Effector memory CD8-positive, alpha-beta T cell (primary cell): Measurements from ENCODE around the gene GALNTL6.

Experiments used
- ATAC-seq: fragments of 150-1000 bp; cut with Tn5 transposase; replicated peaks from 2 replicates; pipeline ENCODE4 v1.10.0; 2021; ENCODE audit warnings: mild to moderate bottlenecking, moderate library complexity
- DNase-seq, 3 experiments: peaks; one replicate each; pipeline ENCODE4 v3.0.0; 2021
- H3K27ac Mint-ChIP-seq, 2 donors: one replicate each; pipeline ENCODE4 v1.8.0; 2022; ENCODE audit warnings: mild to moderate bottlenecking in 2 of 2, mixed read lengths in 2 of 2, moderate library complexity in 2 of 2
- H3K27me3 Mint-ChIP-seq, 2 donors: one replicate each; pipeline ENCODE4 v1.8.0; 2022; ENCODE audit warnings: mixed read lengths in 2 of 2
- H3K36me3 Mint-ChIP-seq: one replicate; pipeline ENCODE4 v1.8.0; 2022; ENCODE audit warnings: mild to moderate bottlenecking, moderate library complexity, mixed read lengths; ENCODE audit not compliant: insufficient read depth
- H3K4me1 Mint-ChIP-seq, 2 donors: one replicate each; pipeline ENCODE4 v1.8.0; 2022; ENCODE audit warnings: low read depth in 2 of 2, mixed read lengths in 2 of 2
- H3K4me3 Mint-ChIP-seq, 2 donors: one replicate each; pipeline ENCODE4 v1.8.0; 2022; ENCODE audit warnings: mild to moderate bottlenecking in 2 of 2, mixed read lengths in 2 of 2, moderate library complexity in 2 of 2
- H3K9me3 Mint-ChIP-seq, 2 donors: one replicate each; pipeline ENCODE4 v1.8.0; 2022; ENCODE audit warnings: mixed read lengths in 2 of 2

Gene GALNTL6

GRCh38 chr4:172995161-172995560, 1182.0 kb downstream of the GALNTL6 start:
- H3K36me3 Mint-ChIP-seq, result no peaks in the 10 kb centered on the region
- no peak for ATAC-seq
- H3K9me3 Mint-ChIP-seq, result no peaks in the 10 kb centered on the region
- DNase-seq, result no peak
- H3K27me3 Mint-ChIP-seq, result peaks cover 19 to 60% of the 10 kb centered on the region in 2 donors
- no peak overlapping the region for H3K4me3 Mint-ChIP-seq
- H3K4me1 Mint-ChIP-seq, result no peaks in the 10 kb centered on the region
- H3K27ac Mint-ChIP-seq, result no peak overlapping the region

DNA sequence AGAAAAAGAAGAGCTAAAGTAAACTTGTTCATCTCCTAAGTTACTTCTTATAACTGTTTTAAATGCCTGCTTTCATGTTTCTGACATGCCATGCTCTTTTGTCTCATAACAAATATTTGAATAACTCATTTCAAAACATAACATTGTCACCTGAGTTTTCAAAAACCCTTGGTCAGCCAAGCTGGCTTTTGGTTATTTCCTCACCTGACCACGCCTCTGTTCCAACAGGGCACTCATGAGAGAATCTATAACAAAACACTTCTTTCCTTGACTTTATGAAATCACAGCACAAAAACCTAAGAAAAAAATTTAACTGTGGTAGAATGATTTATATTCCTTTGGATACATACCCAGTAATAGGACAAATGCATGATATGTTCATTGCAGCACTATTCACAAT, 1182.5 kb downstream of the GALNTL6 start:
- Mint-ChIP-seq H3K36me3 (no peaks in the 10 kb centered on the region), H3K27ac (no peak overlapping the region), H3K4me3 (no peak overlapping the region), H3K4me1 (no peaks in the 10 kb centered on the region), H3K27me3 (peaks cover 19 to 60% of the 10 kb centered on the region in 2 donors), H3K9me3 (no peaks in the 10 kb centered on the region)
- DNase-seq (no peak), ATAC-seq (no peak)

GRCh38 chr4:172996571-172997216, 1183.5 kb downstream of the GALNTL6 start:
- no peak overlapping the region for H3K27ac Mint-ChIP-seq
- peaks cover 19 to 60% of the 10 kb centered on the region in 2 donors for H3K27me3 Mint-ChIP-seq
- H3K36me3 Mint-ChIP-seq, result no peaks in the 10 kb centered on the region
- ATAC-seq (no peak), DNase-seq (no peak)
- no peaks in the 10 kb centered on the region for H3K4me1 Mint-ChIP-seq
- no peak overlapping the region for H3K4me3 Mint-ChIP-seq
- no peaks in the 10 kb centered on the region for H3K9me3 Mint-ChIP-seq

DNA sequence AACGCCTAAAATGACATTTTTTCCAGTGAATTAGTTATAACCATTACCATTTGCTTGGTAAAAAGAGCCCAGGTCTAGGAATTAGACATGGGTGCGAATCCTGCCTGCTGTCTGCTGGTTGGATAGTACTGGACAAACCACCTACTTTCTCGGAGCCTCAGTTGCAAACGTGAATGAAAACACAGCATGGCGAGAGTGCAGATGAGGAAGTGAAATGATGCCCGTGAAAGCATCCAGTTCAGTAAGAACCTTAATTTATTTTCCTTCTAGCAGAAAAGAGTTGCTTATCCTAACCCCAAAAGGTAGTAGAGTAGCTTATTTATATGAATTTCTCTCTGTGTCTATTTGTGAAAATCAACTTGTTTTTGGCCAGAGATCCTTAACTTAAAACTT, 1184.0 kb downstream of the GALNTL6 start:
- H3K4me1 Mint-ChIP-seq, result no peaks in the 10 kb centered on the region
- H3K9me3 Mint-ChIP-seq, result no peaks in the 10 kb centered on the region
- no peaks in the 10 kb centered on the region for H3K36me3 Mint-ChIP-seq
- ATAC-seq, result no peak
- H3K4me3 Mint-ChIP-seq, result no peak overlapping the region
- peaks cover 19 to 60% of the 10 kb centered on the region in 2 donors for H3K27me3 Mint-ChIP-seq
- no peak for DNase-seq
- no peak overlapping the region for H3K27ac Mint-ChIP-seq

GRCh38 chr4:172997856-172998255, 1184.7 kb downstream of the GALNTL6 start:
- Mint-ChIP-seq H3K27ac (no peak overlapping the region), H3K4me1 (no peaks in the 10 kb centered on the region), H3K36me3 (no peaks in the 10 kb centered on the region), H3K9me3 (no peaks in the 10 kb centered on the region), H3K4me3 (no peak overlapping the region), H3K27me3 (peaks cover 19 to 60% of the 10 kb centered on the region in 2 donors)
- DNase-seq, result no peak
- ATAC-seq, result no peak

DNA sequence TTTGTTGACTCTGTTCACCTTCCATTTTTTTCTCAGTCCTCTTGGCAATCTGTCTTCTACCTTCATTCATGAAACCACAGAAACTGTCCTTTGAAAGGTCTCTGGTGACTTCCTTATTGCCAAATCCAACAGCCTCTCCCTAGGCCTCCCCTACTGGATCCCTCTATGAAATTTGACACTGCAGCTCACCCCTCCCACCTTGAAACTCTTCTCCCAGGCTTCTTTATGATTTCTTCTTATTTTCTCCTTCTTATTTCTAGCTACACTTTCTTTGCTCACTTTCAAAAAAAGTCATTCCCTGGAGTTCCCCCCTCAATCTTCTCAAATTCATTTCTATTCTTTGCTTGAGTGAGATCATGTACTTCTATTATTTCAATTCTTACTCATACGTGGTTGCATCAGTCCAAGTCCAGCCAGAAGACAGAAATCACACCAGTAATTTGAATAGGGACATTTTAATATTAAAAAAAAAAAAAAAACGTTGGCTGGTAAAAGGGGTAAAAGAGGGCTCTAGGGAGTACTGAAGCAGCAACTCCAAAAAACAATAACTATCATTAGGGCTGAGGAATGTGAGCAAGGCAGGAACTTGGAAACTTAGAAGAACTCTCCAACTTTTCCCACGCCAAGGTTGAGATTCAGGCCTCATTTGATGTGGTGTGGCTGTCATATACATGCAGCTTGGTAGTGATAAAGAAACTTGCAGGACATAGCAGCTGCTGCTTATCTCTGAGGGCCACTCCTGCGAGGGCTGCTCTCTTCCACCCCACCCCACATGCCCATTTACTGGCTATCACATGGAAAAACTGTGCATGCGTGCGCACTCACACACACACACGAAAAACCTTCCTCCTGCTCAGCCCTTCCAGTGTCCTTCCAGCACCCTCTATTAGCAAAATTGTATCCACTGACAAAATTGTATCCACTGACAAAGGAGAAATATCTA, 1185.6 kb downstream of the GALNTL6 start:
- peaks cover 19 to 54% of the 10 kb centered on the region in 2 donors for H3K27me3 Mint-ChIP-seq
- H3K9me3 Mint-ChIP-seq, result no peaks in the 10 kb centered on the region
- H3K27ac Mint-ChIP-seq, result no peak overlapping the region

GRCh38 chr4:173001571-173001970, 1188.4 kb downstream of the GALNTL6 start:
- DNase-seq, result no peak
- ATAC-seq, result no peak
- no peaks in the 10 kb centered on the region for H3K36me3 Mint-ChIP-seq
- H3K27me3 Mint-ChIP-seq, result peaks cover 14 to 29% of the 10 kb centered on the region in 2 donors
- H3K27ac Mint-ChIP-seq, result no peak overlapping the region
- no peaks in the 10 kb centered on the region for H3K9me3 Mint-ChIP-seq
- H3K4me3 Mint-ChIP-seq, result no peak overlapping the region
- H3K4me1 Mint-ChIP-seq, result no peaks in the 10 kb centered on the region

More for the DNA sequence above, 1185.6 kb downstream of the GALNTL6 start:
- H3K36me3 Mint-ChIP-seq, result no peaks in the 10 kb centered on the region
- no peaks in the 10 kb centered on the region for H3K4me1 Mint-ChIP-seq
- ATAC-seq (no peak), DNase-seq (no peak)
- H3K4me3 Mint-ChIP-seq, result no peak overlapping the region

GRCh38 chr4:173002830-173003561, 1189.8 kb downstream of the GALNTL6 start:
- no peak for ATAC-seq
- Mint-ChIP-seq H3K9me3 (no peaks in the 10 kb centered on the region), H3K27ac (no peak overlapping the region), H3K4me1 (no peaks in the 10 kb centered on the region), H3K27me3 (peaks cover 7 to 15% of the 10 kb centered on the region in 2 donors), H3K4me3 (no peak overlapping the region), H3K36me3 (no peaks in the 10 kb centered on the region)
- DNase-seq, result no peak

GRCh38 chr4:173005912-173006633, 1192.9 kb downstream of the GALNTL6 start:
- Mint-ChIP-seq H3K27ac (no peak overlapping the region), H3K36me3 (no peaks in the 10 kb centered on the region), H3K9me3 (no peaks in the 10 kb centered on the region), H3K4me1 (no peaks in the 10 kb centered on the region), H3K4me3 (no peak overlapping the region), H3K27me3 (no peaks in the 10 kb centered on the region)
- ATAC-seq (no peak), DNase-seq (no peak)

GRCh38 chr4:173008436-173008835, 1195.2 kb downstream of the GALNTL6 start:
- Mint-ChIP-seq H3K36me3 (no peaks in the 10 kb centered on the region), H3K27ac (no peak overlapping the region), H3K4me3 (no peak overlapping the region), H3K9me3 (no peaks in the 10 kb centered on the region), H3K4me1 (no peaks in the 10 kb centered on the region), H3K27me3 (no peaks in the 10 kb centered on the region)
- DNase-seq (no peak), ATAC-seq (no peak)

GRCh38 chr4:173009129-173009823, 1196.1 kb downstream of the GALNTL6 start:
- H3K27me3 Mint-ChIP-seq, result no peaks in the 10 kb centered on the region
- H3K4me1 Mint-ChIP-seq, result no peaks in the 10 kb centered on the region
- H3K9me3 Mint-ChIP-seq, result no peaks in the 10 kb centered on the region
- no peak for ATAC-seq
- no peaks in the 10 kb centered on the region for H3K36me3 Mint-ChIP-seq
- DNase-seq, result no peak
- H3K27ac Mint-ChIP-seq, result no peak overlapping the region
- H3K4me3 Mint-ChIP-seq, result no peak overlapping the region

- DNase-seq (no peak), ATAC-seq (no peak)
- Mint-ChIP-seq H3K9me3 (no peaks in the 10 kb centered on the region), H3K4me3 (no peak overlapping the region), H3K27ac (no peak overlapping the region), H3K27me3 (no peaks in the 10 kb centered on the region), H3K36me3 (no peaks in the 10 kb centered on the region), H3K4me1 (no peaks in the 10 kb centered on the region)
Observed at GRCh38 chr4:173012608-173013007, 1199.4 kb downstream of the GALNTL6 start.
